DOHH2 (cell line): ENCODE data around the gene CEP95.

Source experiments
- H3F3A ChIP-seq: fragments of 200-600 bp; sonication (generic), shearing (Covaris generic); 2 replicates; pipeline ENCODE4 v1.6.0; 2016; ENCODE audit warnings: antibody characterized with exemption, mild to moderate bottlenecking; ENCODE audit not compliant: control insufficient read depth, insufficient read depth
- H3K27ac ChIP-seq: fragments of 200-600 bp; sonication (generic); 2 replicates; pipeline ENCODE4 v1.5.1; 2014; ENCODE audit warnings: low read depth, mild to moderate bottlenecking, low read length, moderate library complexity
- H3K27me3 ChIP-seq: fragments of 200-600 bp; sonication (generic); 2 replicates; pipeline ENCODE4 v1.6.1; 2014; ENCODE audit warnings: mild to moderate bottlenecking, low read length, mixed read lengths; ENCODE audit not compliant: control insufficient read depth
- H3K36me3 ChIP-seq: fragments of 200-600 bp; sonication (generic); 2 replicates; pipeline ENCODE4 v1.6.1; 2014; ENCODE audit warnings: mild to moderate bottlenecking, low read length, moderate library complexity, mixed read lengths; ENCODE audit not compliant: control insufficient read depth
- H3K4me1 ChIP-seq: fragments of 200-600 bp; sonication (generic); 2 replicates; pipeline ENCODE4 v1.6.1; 2014; ENCODE audit warnings: mild to moderate bottlenecking, low read length, mixed read lengths; ENCODE audit not compliant: control insufficient read depth
- H3K4me2 ChIP-seq: fragments of 200-600 bp; sonication (generic); 2 replicates; pipeline ENCODE4 v1.6.0; 2014; ENCODE audit warnings: mild to moderate bottlenecking, low read length, moderate library complexity
- H3K4me3 ChIP-seq: fragments of 200-600 bp; sonication (generic); 2 replicates; pipeline ENCODE4 v1.5.1; 2014; ENCODE audit warnings: mild to moderate bottlenecking, low read length, mixed read lengths
- H3K79me2 ChIP-seq: fragments of 200-600 bp; sonication (generic); 2 replicates; pipeline ENCODE4 v1.6.1; 2014; ENCODE audit warnings: mild to moderate bottlenecking, low read length, mixed read lengths; ENCODE audit not compliant: control insufficient read depth
- H3K9me2 ChIP-seq: fragments of 200-600 bp; sonication (generic); replicated peaks from 2 replicates; pipeline ENCODE4 v1.6.1; 2014; ENCODE audit warnings: mild to moderate bottlenecking, low read length, mixed read lengths; ENCODE audit not compliant: control insufficient read depth
- H3K9me3 ChIP-seq: fragments of 200-600 bp; sonication (generic); 2 replicates; pipeline ENCODE4 v1.6.1; 2014; ENCODE audit warnings: antibody characterized with exemption, low read length, mixed read lengths; ENCODE audit not compliant: control insufficient read depth, insufficient read depth
- H4K20me1 ChIP-seq: fragments of 200-600 bp; sonication (generic); 2 replicates; pipeline ENCODE4 v1.6.0; 2014; ENCODE audit warnings: low read depth, mild to moderate bottlenecking, antibody characterized with exemption, low read length, moderate library complexity; ENCODE audit not compliant: control insufficient read depth, insufficient read depth
- EZH2phosphoT487 ChIP-seq: fragments of 200-600 bp; sonication (generic); IDR thresholded peaks from 2 replicates; pipeline ENCODE4 v1.6.1; 2017; ENCODE audit warnings: borderline replicate concordance, mild to moderate bottlenecking, antibody characterized with exemption, low read length, moderate library complexity, mixed read lengths
- TF ChIP-seq, protein P1 (sequence below): fragments of 200-600 bp; sonication (generic); IDR thresholded peaks from one replicate; pipeline ENCODE4 v1.5.1; 2014; ENCODE audit warnings: antibody characterized with exemption, mild to moderate bottlenecking, low read depth, low read length; ENCODE audit not compliant: poor library complexity, severe bottlenecking

CEP95 gene

DNA sequence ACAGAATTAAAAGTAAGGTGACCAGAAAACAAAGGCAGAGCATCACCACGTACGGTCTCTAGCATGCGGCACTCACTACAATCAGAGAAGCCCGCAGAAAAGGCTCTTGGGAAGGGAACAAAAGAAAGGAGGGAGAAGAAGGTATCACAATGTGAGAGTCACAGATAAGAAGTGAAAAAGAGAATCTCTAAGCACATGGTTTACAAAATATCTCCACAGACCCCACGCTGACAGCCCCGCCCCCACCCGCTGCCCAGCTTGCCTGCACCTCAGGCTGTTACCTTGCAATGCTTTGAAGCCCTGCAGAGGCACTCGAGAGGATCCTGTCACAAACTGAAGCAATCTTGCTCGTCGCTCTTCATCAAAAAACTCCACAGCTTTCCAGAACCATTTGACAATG lies 40.5 kb downstream of the CEP95 start:
- H3K36me3 ChIP-seq, result peaks cover 28% of the 10 kb centered on the region
- H3K9me2 ChIP-seq, result no peaks in the 10 kb centered on the region
- no peak overlapping the region for H3K27ac ChIP-seq
- H4K20me1 ChIP-seq, result no peaks in the 10 kb centered on the region
- no peak for TF ChIP-seq EZH2phosphoT487
- TF ChIP-seq, protein P1, sequence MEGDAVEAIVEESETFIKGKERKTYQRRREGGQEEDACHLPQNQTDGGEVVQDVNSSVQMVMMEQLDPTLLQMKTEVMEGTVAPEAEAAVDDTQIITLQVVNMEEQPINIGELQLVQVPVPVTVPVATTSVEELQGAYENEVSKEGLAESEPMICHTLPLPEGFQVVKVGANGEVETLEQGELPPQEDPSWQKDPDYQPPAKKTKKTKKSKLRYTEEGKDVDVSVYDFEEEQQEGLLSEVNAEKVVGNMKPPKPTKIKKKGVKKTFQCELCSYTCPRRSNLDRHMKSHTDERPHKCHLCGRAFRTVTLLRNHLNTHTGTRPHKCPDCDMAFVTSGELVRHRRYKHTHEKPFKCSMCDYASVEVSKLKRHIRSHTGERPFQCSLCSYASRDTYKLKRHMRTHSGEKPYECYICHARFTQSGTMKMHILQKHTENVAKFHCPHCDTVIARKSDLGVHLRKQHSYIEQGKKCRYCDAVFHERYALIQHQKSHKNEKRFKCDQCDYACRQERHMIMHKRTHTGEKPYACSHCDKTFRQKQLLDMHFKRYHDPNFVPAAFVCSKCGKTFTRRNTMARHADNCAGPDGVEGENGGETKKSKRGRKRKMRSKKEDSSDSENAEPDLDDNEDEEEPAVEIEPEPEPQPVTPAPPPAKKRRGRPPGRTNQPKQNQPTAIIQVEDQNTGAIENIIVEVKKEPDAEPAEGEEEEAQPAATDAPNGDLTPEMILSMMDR, result no peak
- H3K4me2 ChIP-seq, result no peak overlapping the region
- H3F3A ChIP-seq, result peaks cover 8% of the 10 kb centered on the region
- no peaks in the 10 kb centered on the region for H3K79me2 ChIP-seq
- no peak overlapping the region for H3K4me3 ChIP-seq
- no peaks in the 10 kb centered on the region for H3K27me3 ChIP-seq
- no peaks in the 10 kb centered on the region for H3K4me1 ChIP-seq
- no peaks in the 10 kb centered on the region for H3K9me3 ChIP-seq

DNA sequence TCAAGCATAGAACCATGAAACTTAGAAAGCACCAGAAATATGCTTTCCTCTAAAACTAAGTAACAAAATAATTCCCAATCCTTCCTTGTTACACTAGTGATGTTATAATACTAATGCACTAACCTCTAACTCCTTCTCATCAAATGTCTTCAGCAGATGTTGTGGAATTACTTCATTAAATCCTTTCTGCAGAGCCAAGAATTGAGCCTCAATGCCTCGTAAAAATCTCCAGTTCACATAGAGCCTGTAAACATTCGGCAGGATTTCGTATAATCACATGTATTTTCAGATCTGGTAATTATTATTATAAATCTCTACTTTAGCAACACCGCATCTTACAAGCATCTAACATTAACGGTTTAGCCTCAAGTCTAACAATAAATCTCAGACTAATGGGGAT lies 44.7 kb downstream of the CEP95 start:
- Histone ChIP-seq H3K4me3 (no peak overlapping the region), H3K4me1 (no peaks in the 10 kb centered on the region), H4K20me1 (no peaks in the 10 kb centered on the region), H3K36me3 (peaks cover 23% of the 10 kb centered on the region), H3K27ac (no peak overlapping the region), H3K79me2 (no peaks in the 10 kb centered on the region), H3K9me2 (no peaks in the 10 kb centered on the region), H3F3A (no peaks in the 10 kb centered on the region; the same call in 1 of the 2 replicates), H3K9me3 (no peaks in the 10 kb centered on the region), H3K4me2 (no peak overlapping the region), H3K27me3 (no peaks in the 10 kb centered on the region)
- TF ChIP-seq EZH2phosphoT487, result no peak
- TF ChIP-seq, protein P1, result no peak

DNA sequence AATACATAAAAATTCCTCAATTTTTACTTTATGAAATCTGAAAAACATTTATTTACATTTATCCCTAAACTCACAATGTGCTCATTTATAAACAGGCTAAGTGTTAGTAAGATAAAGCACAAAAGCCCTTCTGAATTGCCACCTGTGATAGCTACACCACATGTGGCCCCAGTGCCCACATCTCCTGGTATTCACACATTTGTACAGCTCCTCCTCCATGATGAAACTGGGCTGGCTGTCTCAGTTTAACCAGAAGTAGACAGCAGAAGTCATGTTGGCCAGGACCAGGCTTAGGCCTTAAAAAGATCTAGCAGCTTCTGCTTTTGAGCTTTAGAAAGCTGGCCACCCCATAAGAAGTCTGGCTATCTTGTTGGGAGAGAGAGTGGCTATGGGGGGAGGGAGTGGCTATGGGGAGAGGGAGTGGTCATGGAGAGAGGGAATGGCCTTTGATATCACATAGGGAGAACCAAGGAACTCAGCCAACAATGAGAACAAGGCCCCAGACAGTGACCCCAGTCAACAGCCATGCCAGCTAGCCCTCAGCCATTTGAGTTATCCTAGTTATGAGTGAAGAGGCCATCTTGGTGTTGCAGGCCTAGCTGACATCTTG lies 47.4 kb downstream of the CEP95 start:
- no peak overlapping the region for H3K27ac ChIP-seq
- TF ChIP-seq EZH2phosphoT487, result no peak
- TF ChIP-seq, protein P1, result no peak
- no peak overlapping the region for H3K4me2 ChIP-seq
- no peaks in the 10 kb centered on the region for H3K9me3 ChIP-seq
- no peaks in the 10 kb centered on the region for H3K9me2 ChIP-seq
- no peaks in the 10 kb centered on the region for H3K27me3 ChIP-seq
- H3K4me1 ChIP-seq, result no peaks in the 10 kb centered on the region
- H3F3A ChIP-seq, result no peaks in the 10 kb centered on the region; the same call in 1 of the 2 replicates
- no peaks in the 10 kb centered on the region for H3K79me2 ChIP-seq
- H3K36me3 ChIP-seq, result peaks cover 18% of the 10 kb centered on the region
- no peaks in the 10 kb centered on the region for H4K20me1 ChIP-seq
- H3K4me3 ChIP-seq, result no peak overlapping the region
